Keratinocyte (primary cell): ENCODE measurements around the gene ADAM22.

Source experiments
- CTCF ChIP-seq, 3 experiments: IDR thresholded peaks in 1 of 3; conservative IDR thresholded peaks in 1 of 3; optimal IDR thresholded peaks in 1 of 3; 2 replicates in 2 of 3; 3 replicates in 1 of 3; pipeline versions ENCODE3 to v1.5.1; 2011; ENCODE audit warnings: low read length in 3 of 3, mild to moderate bottlenecking in 3 of 3, moderate library complexity in 2 of 3, control low read depth in 1 of 3, inconsistent platforms in 1 of 3; ENCODE audit not compliant: insufficient read depth in 2 of 3; ENCODE audit errors: extremely low read depth in 1 of 3
- EZH2 ChIP-seq: IDR thresholded peaks from one replicate; pipeline ENCODE4 v1.6.1; 2012; ENCODE audit warnings: inconsistent platforms, mild to moderate bottlenecking, low read length, moderate library complexity

- peak in 2 of 3 experiments; percentile 35 to 38 for TF ChIP-seq CTCF (optimal IDR thresholded peaks at IDR 0.05 in 1 of 3, IDR thresholded peaks at IDR 0.05 in 1 of 3, conservative IDR thresholded peaks at IDR 0.05 in 1 of 3; ENCODE audit: extremely low read depth in 1 of 3, insufficient read depth in 2 of 3, low read length in 3 of 3)
- TF ChIP-seq EZH2: no peak
Measured at GRCh38 chr7:88169717-88170320, 235.8 kb downstream of the ADAM22 start.
